DOHH2 (cell line): Measurements from ENCODE around the gene ANTXRL.

ENCODE experiments used
- CTCF ChIP-seq: fragments of 200-600 bp; sonication (generic); IDR thresholded peaks from one replicate; pipeline ENCODE4 v1.5.1; 2014; ENCODE audit warnings: antibody characterized with exemption, mild to moderate bottlenecking, low read depth, low read length; ENCODE audit not compliant: poor library complexity, severe bottlenecking
- EZH2phosphoT487 ChIP-seq: fragments of 200-600 bp; sonication (generic); IDR thresholded peaks from 2 replicates; pipeline ENCODE4 v1.6.1; 2017; ENCODE audit warnings: borderline replicate concordance, mild to moderate bottlenecking, antibody characterized with exemption, low read length, moderate library complexity, mixed read lengths

GRCh38 chr10:46309511-46310142 lies 22.8 kb downstream of the ANTXRL start:
- TF ChIP-seq CTCF (no peak), EZH2phosphoT487 (no peak)
